Calu3 (cell line): ENCODE results near the gene ZFR. TPM values are rescaled to one million over a fixed set of nuclear protein-coding genes. Genes with fewer than 3 reads are reported as not detected.

ENCODE experiments used
- BruUV-seq: library from RNA; stranded (reverse); fragments of 400-500 nt; replicated peaks from 2 replicates; lab custom pipeline; 2021; lab: Mats Ljungman, UMichigan
- CTCF ChIA-PET: fragments of 300-600 bp; sonication (Branson Sonifier 250); formaldehyde crosslinking; loops from one replicate; lab custom pipeline; 2022; ENCODE audit warnings: antibody characterized with exemption; lab: Charles Lee
- DNase-seq: peaks from one replicate; pipeline ENCODE4 v3.0.0; 2022
- H3K27ac Mint-ChIP-seq: one replicate; pipeline ENCODE4 v1.8.0; 2022; ENCODE audit warnings: mixed read lengths; ENCODE audit not compliant: unreplicated experiment
- H3K27me3 Mint-ChIP-seq: one replicate; pipeline ENCODE4 v1.8.0; 2022; ENCODE audit warnings: mixed read lengths; ENCODE audit not compliant: unreplicated experiment
- H3K36me3 Mint-ChIP-seq: one replicate; pipeline ENCODE4 v1.8.0; 2022; ENCODE audit warnings: mild to moderate bottlenecking, moderate library complexity, mixed read lengths; ENCODE audit not compliant: insufficient read depth, unreplicated experiment
- H3K4me1 Mint-ChIP-seq: one replicate; pipeline ENCODE4 v1.8.0; 2022; ENCODE audit warnings: mild to moderate bottlenecking, low read depth, mixed read lengths; ENCODE audit not compliant: unreplicated experiment
- H3K4me3 Mint-ChIP-seq: one replicate; pipeline ENCODE4 v1.8.0; 2022; ENCODE audit warnings: mild to moderate bottlenecking, low read depth, moderate library complexity, mixed read lengths; ENCODE audit not compliant: unreplicated experiment
- H3K9me3 Mint-ChIP-seq: one replicate; pipeline ENCODE4 v1.8.0; 2022; ENCODE audit warnings: low read depth, mixed read lengths; ENCODE audit not compliant: unreplicated experiment
- CTCF ChIP-seq: fragments of 200-600 bp; IDR thresholded peaks from one replicate; pipeline ENCODE4 v1.8.0; 2022; ENCODE audit warnings: antibody characterized with exemption; ENCODE audit not compliant: unreplicated experiment
- intact Hi-C: fragments of 100-400 bp; cut with micrococcal nuclease; formaldehyde crosslinking; loops from one replicate; pipeline ENCODE4 v1.10.0; 2022; ENCODE audit not compliant: unreplicated experiment
- total RNA-seq: library from RNA; stranded (reverse); gene quantifications from 2 replicates; pipeline ENCODE4 v1.2.3, GENCODE V29; 2022

The ZFR gene
- total RNA-seq, 1 experiment from 2014 or later: 63.4 TPM

- DNase-seq: no peak
- Mint-ChIP-seq H3K4me1 (peaks cover 9% of the 10 kb centered on the region), H3K4me3 (no peak overlapping the region), H3K36me3 (no peaks in the 10 kb centered on the region), H3K27ac (no peak overlapping the region), H3K9me3 (peaks cover 3% of the 10 kb centered on the region), H3K27me3 (peaks cover 14% of the 10 kb centered on the region)
- CTCF ChIA-PET: interaction anchor here (1.0 kb wide), 1 partner anchor 9 kb away, joined by 4 read pairs; no protein-coding TSS in a partner anchor
- intact Hi-C loops: no loop called here
- BruUV-seq: no TSS peak
- TF ChIP-seq CTCF: no peak
These were observed 16.2 kb upstream of the ZFR start for GRCh38 chr5:32460702-32461101.

GRCh38 chr5:32458880-32459495 lies 14.4 kb upstream of the ZFR start:
- no TSS peak for BruUV-seq
- peaks cover 3% of the 10 kb centered on the region for H3K9me3 Mint-ChIP-seq
- no peak for TF ChIP-seq CTCF
- CTCF ChIA-PET: interaction anchor here (0.6 kb wide), 1 partner anchor 190 kb away, joined by 3 read pairs; no protein-coding TSS in a partner anchor
- intact Hi-C loops: no loop called here
- no peaks in the 10 kb centered on the region for H3K36me3 Mint-ChIP-seq
- no peak overlapping the region for H3K4me3 Mint-ChIP-seq
- no peak for DNase-seq
- H3K27ac Mint-ChIP-seq: no peak overlapping the region
- H3K4me1 Mint-ChIP-seq: peaks cover 9% of the 10 kb centered on the region
- peaks cover 15% of the 10 kb centered on the region for H3K27me3 Mint-ChIP-seq

GRCh38 chr5:32455311-32455710 lies 10.8 kb upstream of the ZFR start:
- DNase-seq: no peak
- Mint-ChIP-seq H3K36me3 (no peaks in the 10 kb centered on the region), H3K27me3 (peaks cover 21% of the 10 kb centered on the region), H3K4me3 (no peak overlapping the region), H3K9me3 (peaks cover 3% of the 10 kb centered on the region), H3K27ac (no peak overlapping the region), H3K4me1 (no peaks in the 10 kb centered on the region)
- no peak for TF ChIP-seq CTCF
- intact Hi-C loops: no loop called here
- CTCF ChIA-PET: no interaction called here
- no TSS peak for BruUV-seq

GRCh38 chr5:32454821-32455220 lies 10.3 kb upstream of the ZFR start:
- intact Hi-C loops: no loop called here
- CTCF ChIA-PET: no interaction called here
- H3K4me1 Mint-ChIP-seq: no peaks in the 10 kb centered on the region
- no TSS peak for BruUV-seq
- H3K27ac Mint-ChIP-seq: no peak overlapping the region
- no peaks in the 10 kb centered on the region for H3K36me3 Mint-ChIP-seq
- H3K27me3 Mint-ChIP-seq: peaks cover 21% of the 10 kb centered on the region
- TF ChIP-seq CTCF: no peak
- no peak for DNase-seq
- no peak overlapping the region for H3K4me3 Mint-ChIP-seq
- H3K9me3 Mint-ChIP-seq: peaks cover 3% of the 10 kb centered on the region
